GM19455 (cell line): Measurements from ENCODE around the gene PTPDC1.
"Not testable (repeated sequence)": the region's sequence is repeated elsewhere in the genome, so short reads cannot be mapped to it uniquely, and the experiment has no call there.

ENCODE experiments used
- ATAC-seq: cut with Tn5 transposase; IDR thresholded peaks from one replicate; pipeline ENCODE4 v1.9.1; 2021; ENCODE audit not compliant: unreplicated experiment

The PTPDC1 gene

DNA sequence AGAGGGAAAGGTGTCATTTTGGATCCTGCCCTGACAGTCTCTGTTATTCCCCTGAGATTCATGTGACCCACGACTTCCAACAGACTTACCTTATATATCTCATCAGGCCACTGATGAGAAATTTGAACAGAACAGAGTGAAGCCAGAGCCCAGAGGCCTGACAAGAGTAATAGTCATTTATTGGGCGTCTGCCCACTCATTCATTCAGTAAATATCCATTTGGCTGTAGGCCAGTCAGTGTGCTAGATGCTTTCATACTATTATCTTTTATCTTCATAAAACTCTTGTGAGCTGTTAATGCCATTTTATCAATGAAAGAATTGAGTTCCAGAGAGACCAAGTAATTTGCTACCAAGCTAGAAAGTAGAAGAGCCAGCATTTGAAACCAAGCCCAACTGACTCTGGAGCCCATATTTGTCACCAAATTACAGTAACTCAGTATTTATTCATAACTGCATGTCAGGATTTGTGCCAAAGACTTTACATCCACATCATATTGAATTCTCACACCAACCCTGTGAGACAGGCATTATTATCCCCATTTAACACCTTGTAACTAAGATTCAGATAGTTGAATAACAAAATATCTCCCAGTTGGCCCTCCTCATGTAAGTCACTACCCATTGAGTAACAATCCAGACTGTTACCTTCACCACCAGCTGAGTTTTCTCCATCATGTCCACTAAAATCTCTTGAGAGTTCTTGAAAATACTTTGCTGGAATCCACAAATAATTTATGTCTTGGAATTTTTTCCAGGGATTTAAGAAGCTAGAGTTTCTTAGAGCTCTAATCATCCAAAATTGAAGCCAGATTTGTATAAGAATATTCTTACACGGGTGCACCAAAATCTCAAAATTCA lies 2.5 kb downstream of the PTPDC1 start:
- ATAC-seq, result no peak

DNA sequence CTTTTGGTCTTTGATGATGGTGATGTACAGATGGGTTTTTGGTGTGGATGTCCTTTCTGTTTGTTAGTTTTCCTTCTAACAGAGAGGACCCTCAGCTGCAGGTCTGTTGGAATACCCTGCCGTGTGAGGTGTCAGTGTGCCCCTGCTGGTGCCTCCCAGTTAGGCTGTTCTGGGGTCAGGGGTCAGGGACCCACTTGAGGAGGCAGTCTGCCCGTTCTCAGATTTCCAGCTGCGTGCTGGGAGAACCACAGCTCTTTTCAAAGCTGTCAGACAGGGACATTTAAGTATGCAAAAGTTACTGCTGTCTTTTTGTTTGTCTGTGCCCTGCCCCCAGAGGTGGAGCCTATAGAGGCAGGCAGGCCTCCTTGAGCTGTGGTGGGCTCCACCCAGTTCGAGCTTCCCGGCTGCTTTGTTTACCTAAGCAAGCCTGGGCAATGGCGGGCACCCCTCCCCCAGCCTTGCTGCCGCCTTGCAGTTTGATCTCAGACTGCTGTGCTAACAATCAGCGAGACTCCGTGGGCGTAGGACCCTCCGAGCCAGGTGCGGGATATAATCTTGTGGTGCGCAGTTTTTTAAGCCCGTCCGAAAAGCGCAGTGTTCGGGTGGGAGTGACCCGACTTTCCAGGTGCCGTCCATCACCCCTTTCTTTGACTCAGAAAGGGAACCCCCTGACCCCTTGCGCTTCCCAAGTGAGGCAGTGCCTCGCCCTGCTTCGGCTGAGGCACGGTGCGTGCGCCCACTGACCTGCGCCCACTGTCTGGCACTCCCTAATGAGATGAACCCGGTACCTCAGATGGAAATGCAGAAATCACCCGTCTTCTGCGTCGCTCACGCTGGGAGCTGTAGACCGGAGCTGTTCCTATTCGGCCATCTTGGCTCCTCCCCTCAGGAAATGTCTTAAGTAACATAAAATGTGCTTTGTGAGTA lies 10.2 kb downstream of the PTPDC1 start:
- not testable (repeated sequence) for ATAC-seq

DNA sequence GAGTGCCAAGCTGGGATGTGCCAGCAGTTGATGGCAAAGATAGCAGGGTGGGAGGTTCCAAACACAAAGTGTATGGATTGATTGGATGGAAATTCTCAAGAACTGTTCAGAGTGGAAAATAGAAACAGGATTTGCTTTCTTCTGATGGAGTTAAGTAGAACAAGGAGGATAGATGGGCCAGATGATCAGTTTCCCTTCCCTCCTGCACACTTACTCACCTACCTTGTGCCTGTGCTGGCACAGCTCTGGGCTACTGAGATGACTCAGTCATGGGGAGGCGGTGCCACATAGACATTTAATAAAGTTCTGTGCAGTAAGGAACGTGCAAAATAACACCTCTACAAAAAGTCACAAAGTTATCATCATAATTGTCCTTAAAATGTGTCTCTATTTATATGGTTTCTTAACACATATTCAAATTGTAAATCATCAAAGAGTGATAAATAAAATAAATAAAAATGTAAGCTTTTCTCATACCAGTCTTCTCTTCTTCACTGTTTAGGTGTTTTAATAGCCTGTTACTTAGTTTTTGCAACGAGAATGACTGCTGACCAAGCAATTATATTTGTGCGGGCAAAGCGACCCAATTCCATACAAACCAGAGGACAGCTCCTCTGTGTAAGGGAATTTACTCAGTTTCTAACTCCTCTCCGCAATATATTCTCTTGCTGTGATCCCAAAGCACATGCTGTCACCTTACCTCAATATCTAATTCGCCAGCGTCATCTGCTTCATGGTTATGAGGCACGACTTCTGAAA lies 12.7 kb downstream of the PTPDC1 start:
- ATAC-seq, result no peak

DNA sequence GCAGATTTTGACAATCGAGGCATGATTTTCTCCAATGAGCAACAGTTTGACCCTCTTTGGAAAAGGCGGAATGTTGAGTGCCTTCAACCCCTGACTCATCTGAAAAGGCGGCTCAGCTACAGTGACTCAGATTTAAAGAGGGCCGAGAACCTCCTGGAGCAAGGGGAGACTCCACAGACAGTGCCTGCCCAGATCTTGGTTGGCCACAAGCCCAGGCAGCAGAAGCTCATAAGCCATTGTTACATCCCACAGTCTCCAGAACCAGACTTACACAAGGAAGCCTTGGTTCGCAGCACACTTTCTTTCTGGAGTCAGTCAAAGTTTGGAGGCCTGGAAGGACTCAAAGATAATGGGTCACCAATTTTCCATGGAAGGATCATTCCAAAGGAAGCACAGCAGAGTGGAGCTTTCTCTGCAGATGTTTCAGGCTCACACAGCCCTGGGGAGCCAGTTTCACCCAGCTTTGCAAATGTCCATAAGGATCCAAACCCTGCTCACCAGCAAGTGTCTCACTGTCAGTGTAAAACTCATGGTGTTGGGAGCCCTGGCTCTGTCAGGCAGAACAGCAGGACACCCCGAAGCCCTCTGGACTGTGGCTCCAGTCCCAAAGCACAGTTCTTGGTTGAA lies 13.6 kb downstream of the PTPDC1 start:
- no peak for ATAC-seq

DNA sequence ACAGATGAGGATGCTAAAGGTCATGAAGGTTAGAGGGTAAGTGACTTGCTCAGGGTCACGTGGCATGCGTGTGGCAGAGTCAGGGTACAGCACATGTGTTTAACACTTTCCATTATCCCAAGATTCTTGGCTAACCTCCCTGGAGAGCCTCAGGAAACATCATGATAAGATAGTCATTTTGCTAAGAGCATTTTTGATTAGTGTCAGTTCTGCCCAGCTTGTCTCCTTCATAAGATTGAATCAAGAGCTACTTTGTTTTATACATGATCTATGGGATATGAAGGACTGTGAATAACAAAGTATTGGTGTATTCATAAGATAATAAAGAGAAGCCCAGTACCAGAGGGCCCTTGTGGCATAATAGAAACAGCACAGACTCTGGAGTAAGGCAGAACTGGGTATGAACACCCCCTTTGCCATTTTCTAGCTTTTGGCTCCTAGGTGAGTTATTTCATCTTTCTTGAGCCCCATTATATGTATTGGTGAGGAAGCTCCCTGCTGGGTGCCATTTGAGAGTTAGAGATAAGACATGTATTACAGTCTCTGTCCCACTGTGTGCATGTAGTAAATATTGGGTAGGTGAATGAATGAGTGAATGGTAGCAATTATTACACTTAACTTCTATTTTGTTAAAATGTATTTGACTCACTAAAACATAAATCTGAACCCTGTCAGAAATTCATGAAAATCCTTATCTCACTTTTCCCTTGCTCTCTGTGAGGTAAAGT lies 16.1 kb downstream of the PTPDC1 start:
- no peak for ATAC-seq

DNA sequence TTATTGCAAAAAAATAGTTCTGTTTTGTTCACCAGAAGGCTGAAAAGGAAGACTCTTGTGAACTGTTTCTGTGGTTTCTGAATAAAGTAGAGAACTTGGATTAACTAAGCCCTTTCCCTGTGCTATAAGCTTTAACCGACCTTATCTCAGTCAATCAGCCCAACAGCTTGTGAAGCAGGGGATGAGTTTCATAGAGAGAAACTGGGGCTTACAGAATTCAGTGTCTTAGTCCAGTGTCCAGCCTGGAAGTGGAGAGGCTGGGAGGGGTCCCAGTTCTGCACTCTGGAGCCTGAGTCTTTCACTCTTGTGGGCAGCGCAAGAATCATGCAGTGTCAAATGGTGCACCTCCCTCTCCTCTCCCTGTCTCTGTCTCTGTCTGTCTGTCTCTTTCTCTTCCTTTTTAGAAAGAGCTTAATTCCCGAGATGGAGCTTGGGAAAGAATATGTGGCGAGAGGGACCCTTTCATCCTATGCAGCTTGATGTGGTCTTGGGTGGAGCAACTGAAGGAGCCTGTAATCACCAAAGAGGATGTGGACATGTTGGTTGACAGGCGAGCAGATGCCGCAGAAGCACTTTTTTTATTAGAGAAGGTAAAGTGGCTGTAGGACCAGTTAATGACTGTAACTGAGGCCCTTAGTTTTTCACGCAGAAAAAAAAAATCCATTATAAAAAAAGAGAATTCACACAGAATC lies 17.0 kb downstream of the PTPDC1 start:
- no peak for ATAC-seq

DNA sequence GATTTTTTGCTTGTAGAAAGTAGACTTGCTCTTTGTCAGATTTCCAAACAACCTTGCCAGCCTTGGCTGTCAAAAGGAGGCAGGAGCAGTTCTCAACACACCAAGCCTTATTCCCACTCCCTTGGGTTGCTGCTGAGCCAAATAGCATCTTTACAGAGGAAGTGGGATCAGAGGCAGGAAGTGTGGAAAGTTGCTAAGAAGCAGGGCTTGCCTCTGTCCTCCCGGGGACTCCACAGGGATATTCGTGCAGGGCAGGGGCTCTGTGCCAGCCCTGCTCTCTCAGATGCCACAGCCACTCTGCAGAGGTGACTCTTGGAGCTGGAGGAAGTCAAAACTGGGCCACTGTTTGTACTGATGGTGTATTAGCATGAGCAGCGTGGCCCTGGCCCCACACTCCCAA lies 24.3 kb downstream of the PTPDC1 start:
- ATAC-seq, result no peak

DNA sequence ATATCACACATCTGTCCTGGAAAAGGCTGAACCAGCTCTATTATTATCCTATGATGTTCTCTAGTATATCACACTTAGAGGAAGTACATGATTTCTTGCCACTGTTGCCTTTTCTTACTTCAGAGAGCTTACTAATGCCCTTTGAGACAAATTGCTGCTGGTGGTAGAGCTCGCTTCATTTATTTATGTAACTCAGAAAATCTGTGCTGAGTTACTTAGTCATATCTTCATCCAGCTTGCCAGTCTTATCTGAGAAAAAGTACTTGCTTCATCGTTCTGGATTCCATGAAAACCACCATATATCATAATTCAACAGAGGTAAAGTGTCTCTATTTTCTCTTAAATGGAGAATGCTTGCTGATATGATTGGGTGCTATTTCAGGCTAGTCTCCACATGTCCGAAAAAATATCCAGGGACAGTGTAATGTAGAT lies 26.6 kb downstream of the PTPDC1 start:
- ATAC-seq, result no peak

DNA sequence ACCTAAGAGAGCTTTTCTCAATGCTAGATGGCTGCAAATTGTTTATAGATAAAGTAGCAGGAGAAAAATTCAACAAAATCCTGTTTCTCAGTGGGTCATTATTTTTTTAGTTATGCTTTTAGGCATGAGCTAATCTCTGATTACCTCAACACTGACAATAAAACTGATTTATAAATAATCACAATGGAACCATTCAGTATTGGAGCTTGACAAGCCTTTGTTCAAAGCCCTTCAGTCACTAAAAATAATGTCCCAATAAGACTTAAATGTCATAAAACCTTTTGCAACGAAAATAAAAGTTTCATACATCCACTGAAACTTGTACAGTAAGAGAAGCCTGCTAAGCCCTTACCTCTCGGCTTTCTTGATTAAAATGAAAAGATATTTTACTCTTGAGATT lies 27.2 kb downstream of the PTPDC1 start:
- ATAC-seq, result no peak

DNA sequence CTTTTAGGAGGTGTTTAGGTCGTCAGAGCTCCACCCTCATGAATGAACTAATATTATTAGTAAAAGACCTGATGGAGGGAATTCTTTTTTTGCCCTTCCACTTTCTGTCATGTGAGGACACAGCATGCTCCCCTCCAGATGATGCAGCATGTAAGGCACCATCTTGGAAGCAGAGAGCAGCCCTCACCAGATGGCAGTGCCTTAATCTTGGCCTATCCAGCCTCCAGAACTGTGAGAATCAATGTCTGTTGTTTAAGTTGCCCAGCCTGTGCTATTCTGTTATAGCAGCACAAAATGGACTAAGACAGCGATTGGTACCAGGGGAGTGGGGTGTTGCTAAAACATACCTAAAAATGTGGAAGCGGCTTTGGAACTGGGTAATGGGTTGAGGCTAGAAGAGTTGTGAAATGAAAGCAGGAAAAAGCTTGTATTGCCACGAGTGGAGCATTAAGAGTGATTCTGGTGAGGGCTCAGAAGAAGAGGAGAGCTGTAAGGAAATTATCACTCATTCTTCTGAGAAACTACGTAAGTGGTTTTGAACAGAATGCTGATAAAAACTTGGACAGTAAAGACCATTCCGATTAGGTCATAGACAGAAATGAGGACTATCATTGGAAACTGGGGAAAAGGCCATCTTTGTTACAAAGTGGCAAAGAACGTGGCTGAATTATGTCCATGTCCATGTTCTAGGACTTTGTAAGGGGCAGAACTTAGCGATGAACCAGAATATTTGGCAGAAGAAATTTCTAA lies 28.6 kb downstream of the PTPDC1 start:
- ATAC-seq, result no peak

DNA sequence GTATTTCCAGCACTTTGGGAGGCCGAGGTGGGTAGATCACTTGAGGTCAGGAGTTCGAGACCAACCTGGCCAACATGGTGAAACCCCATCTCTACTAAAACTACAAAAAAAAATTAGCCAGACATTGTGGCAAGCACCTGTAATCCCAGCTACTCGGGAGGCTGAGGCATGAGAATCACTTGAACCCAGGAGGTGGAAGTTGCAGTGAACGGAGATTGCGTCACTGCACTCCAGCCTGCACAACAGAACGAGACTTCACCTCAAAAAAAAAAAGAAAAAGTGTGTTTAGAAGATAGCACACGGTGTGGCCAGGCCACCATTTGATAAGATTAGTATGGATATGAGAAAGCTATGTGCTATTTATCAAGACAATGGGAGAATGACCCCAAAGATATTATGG lies 35.8 kb downstream of the PTPDC1 start:
- ATAC-seq, result not testable (repeated sequence)

DNA sequence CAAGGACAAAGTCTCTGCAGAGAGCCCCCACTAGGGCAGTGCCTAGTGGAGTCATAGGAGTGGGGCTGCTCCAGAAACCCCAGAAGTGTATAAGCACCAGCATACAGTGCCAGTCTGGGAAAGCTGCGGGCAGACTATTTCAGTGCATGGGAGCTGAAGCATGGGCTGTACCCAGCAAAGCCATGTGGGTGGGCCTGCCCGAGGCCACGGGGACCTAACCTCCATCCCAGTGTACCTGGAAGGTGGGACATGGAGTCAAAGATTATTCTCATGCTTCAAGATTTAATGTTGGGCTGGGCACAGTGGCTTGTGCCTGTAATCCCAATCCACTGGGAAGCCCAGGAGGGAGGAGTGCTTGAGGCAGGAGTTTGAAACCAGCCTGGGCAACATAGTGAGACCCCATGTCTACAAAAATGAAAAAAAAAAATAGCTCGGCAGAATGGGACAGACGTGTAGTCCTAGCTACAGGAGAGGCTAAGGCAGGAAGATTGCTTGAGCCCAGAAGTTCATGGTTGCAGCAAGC lies 36.7 kb downstream of the PTPDC1 start:
- no peak for ATAC-seq

DNA sequence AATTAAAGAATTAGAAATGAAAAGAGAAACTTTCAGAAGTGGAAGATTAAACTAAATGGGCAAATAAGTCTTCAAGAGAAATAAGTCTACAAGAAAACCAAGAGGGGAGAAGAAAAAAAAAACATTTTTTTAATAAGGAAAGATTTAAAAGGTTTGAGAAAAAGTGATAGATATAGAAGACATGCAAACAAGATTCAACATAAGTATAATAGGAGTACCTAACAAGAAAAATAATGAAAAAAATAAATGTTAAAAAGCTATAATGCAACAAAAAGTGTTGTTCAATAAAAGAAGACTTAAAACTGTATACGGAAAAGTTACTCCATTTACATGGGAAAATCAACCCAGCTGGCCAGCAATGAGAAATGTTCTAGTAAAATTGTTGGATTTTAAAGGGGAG lies 42.6 kb downstream of the PTPDC1 start:
- ATAC-seq, result no peak

DNA sequence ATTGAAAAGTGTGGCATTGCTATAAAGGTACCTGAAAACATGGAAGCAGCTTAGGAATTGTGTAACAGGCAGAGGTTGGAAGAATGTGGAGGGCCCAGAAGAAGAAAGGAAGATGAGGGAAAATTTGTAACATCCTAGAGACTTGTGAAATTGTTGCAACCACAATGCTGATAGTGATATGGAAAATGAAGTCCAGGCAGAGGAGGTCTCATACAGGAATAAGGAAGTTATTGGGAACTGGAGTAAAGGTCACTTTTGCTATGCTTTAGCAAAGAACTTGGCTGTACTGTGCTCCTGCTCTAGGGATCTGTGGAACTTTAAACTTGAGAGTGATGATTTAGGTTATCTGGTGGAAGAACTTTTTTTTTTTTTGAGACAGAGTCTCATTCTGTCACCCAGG lies 43.5 kb downstream of the PTPDC1 start:
- ATAC-seq, result no peak

DNA sequence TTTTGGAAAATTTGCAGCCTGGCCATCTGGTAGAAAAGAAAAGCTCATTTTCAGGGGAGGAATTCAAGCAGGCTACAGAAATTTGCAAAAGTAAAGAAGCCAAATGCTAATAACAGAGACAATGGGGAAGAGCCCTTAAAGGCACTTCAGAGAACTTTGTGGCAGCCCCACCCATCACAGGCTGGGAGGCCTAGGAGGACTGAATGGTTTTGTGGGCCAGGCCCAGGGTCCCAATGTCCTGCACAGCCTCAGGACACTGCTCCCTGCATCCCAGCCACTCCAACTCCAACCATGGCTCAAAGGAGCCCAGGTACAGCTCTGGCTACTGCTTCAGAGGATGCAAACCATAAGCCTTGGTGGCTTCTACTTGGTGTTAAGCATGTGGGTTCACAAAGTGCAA lies 44.3 kb downstream of the PTPDC1 start:
- no peak for ATAC-seq

DNA sequence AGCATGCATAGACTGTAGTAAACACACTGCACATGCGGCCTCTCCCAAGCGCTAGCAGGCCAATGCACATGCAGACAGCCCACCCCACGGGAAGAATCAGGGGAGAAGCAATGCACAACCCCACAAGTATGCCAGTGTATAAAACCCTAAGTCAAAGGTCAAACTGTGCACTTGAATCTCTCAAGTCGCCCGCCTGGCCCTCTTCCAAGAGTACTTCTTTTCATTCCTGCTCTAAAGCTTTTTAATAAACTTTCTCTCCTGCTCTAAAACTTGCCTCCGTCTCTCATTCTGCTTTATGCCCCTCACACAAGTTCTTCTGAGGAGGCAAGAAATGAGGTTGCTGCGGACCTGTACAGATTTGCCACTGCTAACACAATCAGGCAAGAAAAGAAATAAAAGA lies 50.4 kb downstream of the PTPDC1 start:
- ATAC-seq, result no peak

DNA sequence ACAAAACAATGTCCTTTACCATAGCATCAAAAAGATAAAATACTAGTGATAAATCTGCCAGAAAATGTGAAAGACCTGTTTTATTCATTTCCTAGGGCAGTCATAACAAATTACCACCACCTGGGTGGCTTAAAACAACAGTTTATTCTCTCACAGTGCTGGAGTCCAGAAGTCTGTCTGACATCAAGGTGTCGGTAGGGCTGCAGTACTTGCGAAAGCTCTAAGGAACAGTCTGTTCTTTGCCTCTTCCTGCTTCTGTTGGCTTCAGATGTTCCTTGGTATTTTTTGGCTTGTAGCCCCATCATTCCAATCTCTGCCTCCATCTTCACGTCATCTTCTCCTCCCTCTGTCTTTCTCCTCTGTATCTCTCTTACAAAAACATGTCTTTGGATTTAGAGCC lies 51.0 kb downstream of the PTPDC1 start:
- ATAC-seq, result no peak

DNA sequence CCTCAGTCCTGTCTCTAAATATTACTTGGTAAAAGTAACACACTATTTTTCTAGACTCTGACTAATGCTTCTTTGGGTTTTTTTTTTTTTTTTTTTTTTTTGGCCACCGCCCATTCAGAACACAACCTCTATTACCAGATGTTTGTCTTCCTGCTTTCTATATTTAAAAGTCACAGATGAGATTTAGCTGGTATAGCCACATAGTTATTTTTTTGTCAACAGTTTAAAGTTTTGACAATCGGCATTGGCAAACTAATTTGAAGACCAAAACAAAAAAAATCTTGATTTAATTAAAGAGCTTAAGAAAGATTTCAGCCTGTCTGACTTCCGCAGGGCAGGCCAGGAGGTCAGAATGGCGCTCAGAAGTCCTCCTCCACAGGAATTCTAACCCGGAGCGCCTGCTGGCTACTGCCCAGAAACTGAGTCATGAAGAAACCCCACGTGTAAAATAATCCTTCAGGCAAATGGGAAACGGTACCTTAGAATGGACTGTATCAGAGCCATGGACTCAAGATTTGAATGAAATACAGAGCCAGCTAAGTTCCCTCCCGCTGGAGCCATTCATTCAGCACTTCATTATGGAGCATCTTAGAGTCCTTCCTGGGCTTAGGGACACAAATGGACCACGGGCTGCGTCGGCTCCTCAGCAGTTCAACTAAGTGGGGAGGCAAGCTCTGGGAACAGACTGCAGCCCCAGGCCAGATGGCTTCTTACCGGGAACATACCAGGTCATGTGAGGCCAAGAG lies 55.6 kb downstream of the PTPDC1 start:
- no peak for ATAC-seq
